Right atrium auricular region (tissue), 2 donors: ENCODE data around the gene ZNF692. TPM values are rescaled to one million over a fixed set of nuclear protein-coding genes. Genes with fewer than 3 reads are reported as not detected.

Source experiments
- DNase-seq: peaks from one replicate; pipeline ENCODE4 v3.0.0-alpha.2; 2019; ENCODE audit warnings: low spot score
- H3K27ac ChIP-seq, 2 donors: fragments of 200-600 bp; sonication (generic); 1 replicate in 1 of 2; 2 replicates in 1 of 2; pipeline ENCODE4 v1.5.1; 2016 to 2019
- H3K27me3 ChIP-seq, 2 donors: fragments of 200-600 bp; sonication (generic); one replicate each; pipeline versions ENCODE4 v1.5.1 to v1.6.0; 2017 to 2019
- H3K36me3 ChIP-seq: fragments of 200-600 bp; sonication (generic); one replicate; pipeline ENCODE4 v1.5.1; 2016
- H3K4me1 ChIP-seq, 2 donors: fragments of 200-600 bp; sonication (generic); one replicate each; pipeline versions ENCODE4 v1.5.1 to v1.6.0; 2017 to 2019
- H3K4me3 ChIP-seq, 2 donors: fragments of 200-600 bp; sonication (generic); 1 replicate in 1 of 2; 2 replicates in 1 of 2; pipeline ENCODE4 v1.5.1; 2017 to 2019; ENCODE audit warnings: mild to moderate bottlenecking in 1 of 2, moderate library complexity in 1 of 2
- H3K9me3 ChIP-seq, 2 donors: fragments of 200-600 bp; sonication (generic); one replicate each; pipeline ENCODE4 v1.5.1; 2019
- CTCF ChIP-seq, 2 donors: fragments of 200-600 bp; sonication (generic); IDR thresholded peaks; one replicate each; pipeline ENCODE4 v1.5.1; 2019; ENCODE audit warnings: antibody characterized with exemption in 2 of 2
- total RNA-seq, 2 donors: library from RNA; depleted of rRNA; stranded (reverse); fragments of >200 nt; gene quantifications; one replicate each; pipeline ENCODE4 v1.1.0, GENCODE V29; 2016

The ZNF692 gene
- total RNA-seq, 2 donors from 2014 or later: 9.7 to 11.8 TPM

GRCh38 chr1:248904437-248905216, 45.7 kb upstream of the ZNF692 start:
- Histone ChIP-seq H3K27ac (no peak overlapping the region), H3K27me3 (no peaks in the 10 kb centered on the region), H3K36me3 (no peaks in the 10 kb centered on the region), H3K4me1 (peaks cover 0 to 21% of the 10 kb centered on the region in 2 donors), H3K9me3 (no peaks in the 10 kb centered on the region), H3K4me3 (no peak overlapping the region)
- no peak for DNase-seq
- TF ChIP-seq CTCF (IDR thresholded peaks at IDR 0.05): no peak

- no peak overlapping the region for H3K27ac ChIP-seq
- H3K9me3 ChIP-seq: no peaks in the 10 kb centered on the region
- no peak overlapping the region for H3K4me3 ChIP-seq
- TF ChIP-seq CTCF (IDR thresholded peaks at IDR 0.05): no peak
- H3K4me1 ChIP-seq: peaks cover 0 to 6% of the 10 kb centered on the region in 2 donors
- no peak for DNase-seq
- no peaks in the 10 kb centered on the region for H3K27me3 ChIP-seq
- H3K36me3 ChIP-seq: no peaks in the 10 kb centered on the region
Observed at GRCh38 chr1:248901578-248901977, 42.7 kb upstream of the ZNF692 start.

GRCh38 chr1:248900637-248901036, 41.8 kb upstream of the ZNF692 start:
- H3K4me3 ChIP-seq: no peak overlapping the region
- no peaks in the 10 kb centered on the region for H3K27me3 ChIP-seq
- no peaks in the 10 kb centered on the region for H3K36me3 ChIP-seq
- DNase-seq: no peak
- no peak overlapping the region for H3K27ac ChIP-seq
- peaks cover 0 to 2% of the 10 kb centered on the region in 2 donors for H3K4me1 ChIP-seq
- no peaks in the 10 kb centered on the region for H3K9me3 ChIP-seq
- TF ChIP-seq CTCF (IDR thresholded peaks at IDR 0.05): no peak

GRCh38 chr1:248897412-248898337, 38.8 kb upstream of the ZNF692 start:
- Histone ChIP-seq H3K27me3 (no peaks in the 10 kb centered on the region), H3K4me1 (no peaks in the 10 kb centered on the region), H3K36me3 (no peaks in the 10 kb centered on the region), H3K4me3 (no peak overlapping the region), H3K27ac (no peak overlapping the region), H3K9me3 (no peaks in the 10 kb centered on the region)
- DNase-seq: no peak
- no peak for TF ChIP-seq CTCF (IDR thresholded peaks at IDR 0.05)

- Histone ChIP-seq H3K27ac (no peak overlapping the region), H3K4me1 (no peaks in the 10 kb centered on the region), H3K9me3 (no peaks in the 10 kb centered on the region), H3K27me3 (no peaks in the 10 kb centered on the region), H3K36me3 (no peaks in the 10 kb centered on the region), H3K4me3 (no peak overlapping the region)
- no peak for DNase-seq
- no peak for TF ChIP-seq CTCF (IDR thresholded peaks at IDR 0.05)
Observed at GRCh38 chr1:248894837-248895236, 36.0 kb upstream of the ZNF692 start.
